ENCODE results near the gene ANKRD65.
"Not testable (repeated sequence)": the region's sequence is repeated elsewhere in the genome, so short reads cannot be mapped to it uniquely, and the experiment has no call there.

ANKRD65 gene

DNA sequence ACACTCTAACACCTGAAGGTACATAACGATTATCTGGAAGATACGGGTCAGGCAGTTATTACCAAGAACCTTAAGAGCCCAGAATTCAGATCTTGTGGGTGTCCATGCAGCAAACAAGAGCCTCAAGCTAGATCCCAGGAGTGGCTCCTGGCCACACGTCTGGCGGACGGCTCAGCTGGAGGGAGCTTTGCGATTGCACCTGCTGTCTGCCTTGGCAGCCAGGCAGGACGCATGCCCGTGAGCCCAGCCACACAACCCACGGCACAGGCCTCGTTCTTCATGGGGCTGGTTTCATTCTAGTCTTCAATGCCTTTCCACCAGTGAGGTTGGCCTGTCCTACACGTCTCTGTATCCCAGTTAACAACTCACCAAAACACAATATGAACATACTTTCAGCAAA is 27.6 kb downstream of the ANKRD65 start:
- DNase-seq: no peak

DNA sequence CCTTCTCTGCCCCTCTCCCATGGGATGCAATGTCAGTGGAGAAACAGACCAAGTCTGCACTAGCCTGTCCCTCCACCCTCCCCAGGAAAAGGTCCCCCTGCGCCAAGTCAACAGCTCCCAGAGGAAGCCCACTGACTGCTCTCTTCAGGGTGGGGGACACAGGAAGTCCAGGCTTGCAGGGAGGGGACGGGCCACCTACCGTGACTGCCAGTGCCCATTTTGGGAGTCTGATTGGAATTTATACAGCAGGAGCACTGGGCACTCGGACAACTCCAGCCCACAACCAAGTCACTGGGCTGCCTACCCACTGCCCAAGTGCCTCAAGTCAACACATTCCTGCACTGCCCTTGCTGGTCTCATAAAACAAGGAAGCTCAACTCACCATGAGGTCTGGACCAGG is 28.1 kb downstream of the ANKRD65 start:
- no peak for DNase-seq

DNA sequence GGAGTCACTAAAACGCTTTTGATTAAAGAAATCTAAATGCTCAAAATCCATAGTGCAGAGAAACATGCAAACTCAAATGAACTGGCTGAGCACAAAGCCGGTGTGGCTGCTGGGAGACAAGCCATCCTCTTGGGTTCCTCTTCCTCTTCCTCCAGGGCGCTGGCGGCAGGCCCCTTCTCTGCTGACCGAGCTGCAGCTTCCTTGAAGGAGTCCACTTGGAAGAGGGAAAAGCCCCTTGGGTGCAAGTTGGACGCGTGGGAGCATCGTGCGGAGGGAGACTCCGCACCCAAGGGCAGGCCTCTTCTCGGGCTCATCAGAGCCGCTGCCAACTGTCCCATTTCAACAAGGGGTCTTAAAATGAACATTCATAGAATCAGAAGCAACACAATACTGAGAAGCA is 29.9 kb downstream of the ANKRD65 start:
- DNase-seq: no peak

DNA sequence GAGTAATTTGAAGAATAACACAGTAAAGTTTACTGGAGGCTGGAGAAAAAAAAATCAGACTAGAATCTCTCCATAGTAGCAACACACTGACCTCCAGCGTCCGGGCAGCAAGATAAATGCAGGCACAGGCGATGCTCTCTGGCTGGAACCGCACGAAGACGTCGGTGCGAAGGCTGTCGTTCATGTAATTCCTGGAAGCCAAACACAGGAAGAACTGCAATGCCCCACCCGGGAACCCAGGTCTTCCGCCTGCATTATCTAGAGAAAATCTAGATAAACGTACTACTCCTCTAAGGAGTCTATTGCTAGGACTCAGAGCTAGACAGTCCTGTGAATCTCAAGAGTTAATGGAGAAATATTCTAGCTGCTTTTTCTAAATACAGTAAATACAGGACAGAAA is 30.4 kb downstream of the ANKRD65 start:
- DNase-seq: no peak

DNA sequence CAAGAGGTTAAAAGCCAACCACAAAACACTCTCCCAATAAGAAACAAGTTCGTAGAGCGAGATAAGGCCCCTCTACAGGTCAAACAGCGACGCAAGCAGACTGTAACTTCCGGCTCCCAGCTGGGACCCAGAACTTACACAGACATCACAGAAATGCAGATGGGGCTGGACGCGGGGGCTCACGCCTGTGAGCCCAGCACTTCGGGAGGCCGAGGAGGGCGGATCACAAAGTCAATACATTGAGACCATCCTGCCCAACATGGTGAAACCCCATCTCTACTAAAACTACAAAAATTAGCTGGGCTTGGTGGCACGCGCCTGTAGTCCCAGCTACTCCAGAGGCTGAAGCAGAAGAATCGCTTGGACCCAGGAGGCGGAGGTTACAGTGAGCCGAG is 33.0 kb downstream of the ANKRD65 start:
- no peak for DNase-seq

DNA sequence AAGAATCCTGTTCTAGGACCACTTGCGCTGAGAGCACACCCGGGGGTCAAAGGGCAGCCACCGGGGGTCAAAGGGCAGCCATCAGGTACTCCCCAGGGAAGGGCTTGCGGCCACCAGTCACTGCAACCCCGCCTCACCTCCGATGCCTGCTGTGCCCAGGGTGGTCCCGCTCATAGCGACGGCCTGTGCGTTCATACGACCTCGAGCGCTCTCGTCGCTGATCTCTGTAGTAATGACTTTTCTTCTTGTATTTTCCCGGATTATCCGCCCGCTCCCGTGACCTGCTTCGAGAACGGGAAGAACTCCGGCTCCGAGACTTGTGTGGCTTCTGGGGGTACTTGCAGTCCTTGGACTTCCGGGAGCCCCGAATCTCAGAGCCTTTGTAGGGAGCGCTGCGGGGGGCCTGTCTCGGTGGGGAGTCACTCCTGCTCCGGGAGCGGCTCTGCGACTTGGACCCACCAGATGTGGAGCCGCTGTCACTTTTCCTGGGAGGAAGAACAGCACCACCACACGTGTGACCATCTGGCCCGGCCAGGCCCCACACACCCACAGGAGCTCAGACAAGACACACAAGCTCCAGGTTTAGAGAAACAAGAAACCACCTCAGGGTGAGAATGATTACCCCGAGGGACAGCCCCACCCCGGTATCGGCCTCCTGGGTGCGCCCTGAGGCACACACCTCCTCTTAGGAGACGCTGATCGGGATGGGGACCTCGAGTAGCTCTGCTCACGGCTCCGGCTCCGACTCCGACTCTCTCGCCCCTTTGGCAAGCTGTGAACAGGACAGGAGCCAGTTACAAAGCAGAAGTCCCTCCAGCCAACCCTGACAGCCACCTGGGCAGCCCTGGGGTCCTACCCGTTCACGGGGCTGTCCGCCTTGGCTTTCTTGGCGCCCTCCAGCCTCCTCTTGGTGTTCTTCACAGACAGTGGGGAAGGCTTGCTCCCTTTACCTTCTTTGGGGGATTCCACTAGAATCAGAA is 33.7 kb downstream of the ANKRD65 start:
- DNase-seq: no peak

GRCh38 chr1:1385931-1386330 is 35.1 kb downstream of the ANKRD65 start:
- DNase-seq: no peak

DNA sequence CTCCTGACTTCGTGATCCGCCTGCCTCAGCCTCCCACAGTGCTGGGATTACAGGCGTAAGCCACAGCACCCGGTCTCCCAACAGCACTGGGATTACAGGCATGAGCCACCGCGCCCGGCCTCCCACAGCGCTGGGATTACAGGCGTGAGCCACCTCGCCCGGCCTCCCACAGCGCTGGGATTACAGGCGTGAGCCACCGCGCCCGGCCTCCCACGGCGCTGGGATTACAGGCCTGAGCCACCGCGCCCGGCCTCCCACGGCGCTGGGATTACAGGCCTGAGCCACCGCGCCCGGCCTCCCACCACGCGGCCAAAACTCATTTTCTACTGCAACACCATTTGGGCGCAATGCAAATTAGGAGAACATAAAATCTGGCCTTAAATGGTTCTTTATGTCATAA is 35.7 kb downstream of the ANKRD65 start:
- DNase-seq: not testable (repeated sequence)

- DNase-seq: no peak
Observed at GRCh38 chr1:1381294-1381693, 39.8 kb downstream of the ANKRD65 start.

- DNase-seq: no peak
Observed at GRCh38 chr1:1380860-1381259, 40.2 kb downstream of the ANKRD65 start.

DNA sequence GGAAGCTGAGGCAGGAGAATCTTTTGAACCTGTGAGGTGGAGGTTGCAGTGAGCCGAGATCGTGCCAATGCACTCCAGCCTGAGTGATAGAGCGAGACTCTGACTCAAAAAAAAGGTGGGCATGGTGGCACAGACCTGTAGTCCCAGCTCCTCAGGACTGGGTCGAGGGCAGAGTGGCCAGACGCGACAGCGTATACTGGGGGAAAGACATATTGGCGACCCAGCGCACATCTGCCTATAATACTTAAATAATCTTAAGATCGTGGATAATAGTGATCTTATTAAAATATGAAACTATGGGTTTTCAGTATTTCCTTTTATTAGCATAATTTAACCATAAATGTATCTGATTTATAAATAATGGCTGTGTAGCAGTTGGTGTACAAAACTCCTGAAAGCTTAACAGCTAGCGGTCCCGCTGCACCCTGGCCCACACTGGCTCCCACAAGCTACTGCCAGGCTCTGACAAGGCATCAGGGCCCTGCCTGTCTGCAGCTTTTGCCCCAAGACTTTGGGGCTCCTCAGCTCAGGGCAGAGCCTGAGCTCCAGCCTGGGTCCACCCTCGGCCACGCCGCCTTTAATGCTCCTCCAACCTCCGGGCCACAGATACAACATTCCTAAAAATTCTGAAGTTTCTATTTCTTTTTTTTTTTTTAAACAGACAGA is 43.4 kb downstream of the ANKRD65 start:
- no peak for DNase-seq

GRCh38 chr1:1376551-1377226 is 44.4 kb downstream of the ANKRD65 start:
- no peak for DNase-seq

- DNase-seq: peak; percentile 96
Observed at GRCh38 chr1:1374929-1375662, 46.0 kb downstream of the ANKRD65 start, which contains the start of gene AURKAIP1. TSS of gene AURKAIP1 (minus strand) at chr1:1375207. CDS start at chr1:1374756, 451 bp downstream.

- no peak for DNase-seq
Observed at GRCh38 chr1:1374589-1374928, 46.5 kb downstream of the ANKRD65 start.

- no peak for DNase-seq
Observed at GRCh38 chr1:1373815-1374588, 47.1 kb downstream of the ANKRD65 start.

DNA sequence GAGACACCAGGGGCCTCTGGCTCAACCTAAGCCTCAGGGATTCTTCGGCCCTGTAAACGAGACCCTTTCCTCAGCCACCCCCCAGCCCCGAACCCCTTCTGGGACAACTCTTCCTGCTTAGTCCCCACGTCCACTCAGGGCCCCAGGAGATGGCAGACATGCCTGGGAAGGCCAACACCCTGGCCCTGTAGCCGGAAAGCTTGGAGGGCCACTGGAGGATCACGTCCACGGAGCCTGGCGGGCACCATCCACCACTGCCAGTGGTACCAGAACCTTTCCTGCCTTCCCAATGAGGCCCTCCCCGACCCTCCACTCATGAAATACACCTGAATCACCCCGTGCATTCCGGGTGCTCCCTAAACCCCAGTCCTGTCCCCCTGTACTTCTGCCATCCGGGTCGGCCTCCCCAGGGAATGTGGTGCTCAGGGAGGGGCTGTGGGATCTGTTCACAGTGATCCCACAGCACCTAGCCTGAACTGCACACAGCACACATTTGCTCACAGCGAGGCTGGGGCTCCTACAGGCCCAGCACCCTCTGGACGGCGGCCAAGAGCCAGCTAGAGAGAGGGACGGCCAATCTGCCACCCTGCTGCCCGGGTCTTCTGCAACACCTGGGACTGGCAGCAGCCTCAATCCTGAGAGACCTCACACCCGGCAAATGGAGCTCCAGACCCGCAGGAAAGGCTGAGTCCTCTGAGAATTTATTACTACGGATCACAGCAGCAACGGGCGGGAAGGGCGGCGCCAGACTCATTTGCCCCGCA is 47.8 kb downstream of the ANKRD65 start:
- DNase-seq: no peak

- DNase-seq: no peak
Observed at GRCh38 chr1:1371746-1372711, 49.0 kb downstream of the ANKRD65 start.

DNA sequence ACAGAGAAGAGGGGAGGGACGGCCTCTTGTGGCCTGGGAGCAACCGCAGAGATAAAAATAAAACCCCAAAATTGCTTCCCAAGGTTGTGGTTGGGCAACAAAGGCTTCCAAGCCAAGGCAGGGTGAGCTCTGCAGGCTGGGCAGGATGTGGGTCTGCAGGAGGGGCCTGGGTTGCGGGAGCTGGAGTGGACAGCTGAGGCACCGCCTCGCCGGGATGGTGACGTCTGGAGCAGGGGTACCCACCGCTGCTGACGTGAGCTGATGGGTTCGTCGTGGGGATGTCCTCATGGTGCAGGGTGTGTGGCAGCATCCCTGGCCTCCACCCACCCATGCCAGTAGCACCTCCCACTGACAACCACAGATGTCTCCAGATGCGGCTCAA is 49.7 kb downstream of the ANKRD65 start:
- DNase-seq: no peak

- DNase-seq: no peak
Observed at GRCh38 chr1:1370771-1371300, 50.2 kb downstream of the ANKRD65 start.

DNA sequence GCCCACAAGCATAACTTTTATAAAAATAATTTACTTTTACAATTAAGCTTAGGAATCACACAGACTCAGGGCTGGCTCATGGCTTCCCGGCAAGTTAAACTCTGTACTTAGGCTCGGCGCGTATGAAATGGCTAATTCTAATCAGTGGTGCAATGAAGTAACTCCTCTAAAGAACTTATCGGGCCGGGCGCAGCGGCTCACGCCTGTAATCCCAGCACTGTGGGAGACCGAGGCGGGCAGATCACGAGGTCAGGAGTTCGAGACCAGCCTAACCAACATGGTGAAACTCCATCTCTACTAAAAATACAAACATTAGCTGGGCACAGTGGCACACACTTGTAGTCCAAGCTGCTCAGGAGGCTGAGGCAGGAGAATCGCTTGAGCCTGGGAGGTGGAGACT is 51.0 kb downstream of the ANKRD65 start:
- DNase-seq: not testable (repeated sequence)

Data from NCI-H1092 treated with DMSO at 0.1 percent for 48 hours (cell line).